ENCODE results near the gene INPP4A.

Gene INPP4A

GRCh38 chr2:98510322-98510662, 65.6 kb downstream of the INPP4A start:
- TF ChIP-seq CTCF (IDR thresholded peaks at IDR 0.05; ENCODE audit: borderline replicate concordance, control extremely low read depth, extremely low read depth, insufficient read depth, missing control alignments): no peak
- in situ Hi-C loops (cut with MboI; ENCODE audit: low sequenced_read_pairs, unreplicated experiment): no loop called here
- DNase-seq (ENCODE audit: low spot score): no peak

- TF ChIP-seq CTCF (IDR thresholded peaks at IDR 0.05; ENCODE audit: borderline replicate concordance, control extremely low read depth, extremely low read depth, insufficient read depth, missing control alignments): no peak
- in situ Hi-C loops (cut with MboI; ENCODE audit: low sequenced_read_pairs, unreplicated experiment): no loop called here
- no peak for DNase-seq (ENCODE audit: low spot score)
Observed at GRCh38 chr2:98511981-98512380, 67.3 kb downstream of the INPP4A start.

- no peak for DNase-seq (ENCODE audit: low spot score)
- TF ChIP-seq CTCF (IDR thresholded peaks at IDR 0.05; ENCODE audit: borderline replicate concordance, control extremely low read depth, extremely low read depth, insufficient read depth, missing control alignments): no peak
- in situ Hi-C loops (cut with MboI; ENCODE audit: low sequenced_read_pairs, unreplicated experiment): no loop called here
Observed at GRCh38 chr2:98512699-98513098, 68.0 kb downstream of the INPP4A start.

GRCh38 chr2:98514096-98514639, 69.5 kb downstream of the INPP4A start:
- no peak for DNase-seq (ENCODE audit: low spot score)
- in situ Hi-C loops (cut with MboI; ENCODE audit: low sequenced_read_pairs, unreplicated experiment): no loop called here
- TF ChIP-seq CTCF (IDR thresholded peaks at IDR 0.05; ENCODE audit: borderline replicate concordance, control extremely low read depth, extremely low read depth, insufficient read depth, missing control alignments): no peak

GRCh38 chr2:98514879-98515249, 70.2 kb downstream of the INPP4A start:
- in situ Hi-C loops (cut with MboI; ENCODE audit: low sequenced_read_pairs, unreplicated experiment): no loop called here
- TF ChIP-seq CTCF (IDR thresholded peaks at IDR 0.05; ENCODE audit: borderline replicate concordance, control extremely low read depth, extremely low read depth, insufficient read depth, missing control alignments): no peak
- DNase-seq (ENCODE audit: low spot score): no peak

- in situ Hi-C loops (cut with MboI; ENCODE audit: low sequenced_read_pairs, unreplicated experiment): no loop called here
- DNase-seq (ENCODE audit: low spot score): no peak
- TF ChIP-seq CTCF (IDR thresholded peaks at IDR 0.05; ENCODE audit: borderline replicate concordance, control extremely low read depth, extremely low read depth, insufficient read depth, missing control alignments): no peak
Observed at GRCh38 chr2:98515250-98515991, 70.8 kb downstream of the INPP4A start.
